ENCODE results near the gene SCD.

The SCD gene

GRCh38 chr10:100345570-100346330 is 1.3 kb upstream of the SCD start:
- Histone ChIP-seq H3K4me1 (ENCODE audit: control extremely low read depth in 1 of 4, control insufficient read depth in 4 of 4, insufficient read depth in 4 of 4, low read length in 3 of 4) (peaks cover 8 to 46% (median 26%) of the 10 kb centered on the region in 4 experiments), H3K36me3 (ENCODE audit: control insufficient read depth in 4 of 4, insufficient read depth in 4 of 4, low read length in 3 of 4) (peaks cover 4 to 30% (median 16%) of the 10 kb centered on the region in 4 experiments), H3K27me3 (replicated peaks in 2 of 5; ENCODE audit: control insufficient read depth in 4 of 5, insufficient read depth in 5 of 5, low read length in 4 of 5) (no peaks in the 10 kb centered on the region), H3K27ac (ENCODE audit: insufficient read depth in 1 of 2, low read depth in 1 of 2, low read length in 2 of 2, poor library complexity in 1 of 2, severe bottlenecking in 2 of 2) (peak overlapping the region in 1 of 2 experiments; percentile 32), H3K9me3 (ENCODE audit: control extremely low read depth in 1 of 5, control insufficient read depth in 4 of 5, insufficient read depth in 2 of 5, low read depth in 1 of 5, low read length in 4 of 5) (no peaks in the 10 kb centered on the region), H3K4me3 (ENCODE audit: control insufficient read depth in 1 of 7, extremely low read depth in 1 of 7, insufficient read depth in 4 of 7, low read depth in 2 of 7, low read length in 6 of 7) (peak overlapping the region in 6 of 7 experiments; percentile 70 to 92 (median 84))
- 64% methylated on average over 8 of the region's 9 CpGs for WGBS (ENCODE audit: insufficient coverage)
- ChIA-PET CTCF (interaction anchor here (0.8 to 16.9 kb wide), 13 partner anchors 9 to 173 kb away, joined by 3 to 247 read pairs (median 9); partner anchors contain the start of gene PKD2L1), POLR2A (interaction anchor here (2.2 to 3.0 kb wide), 2 partner anchors 25 to 28 kb away, joined by 15 to 30 read pairs; no protein-coding TSS in a partner anchor)
- DNase-seq: peak in 1 of 3 donors; percentile 15

- WGBS (ENCODE audit: insufficient coverage): 0% methylated on average over 19 of the region's 36 CpGs
- POLR2A ChIA-PET: interaction anchor here (2.2 to 3.0 kb wide), 2 partner anchors 24 to 27 kb away, joined by 15 to 30 read pairs; no protein-coding TSS in a partner anchor
Measured at GRCh38 chr10:100346351-100346764, 675 bp upstream of the SCD start.

GRCh38 chr10:100347568-100348195 is 649 bp downstream of the SCD start:
- peaks cover 4 to 49% (median 34%) of the 10 kb centered on the region in 4 experiments for H3K36me3 ChIP-seq (ENCODE audit: control insufficient read depth in 4 of 4, insufficient read depth in 4 of 4, low read length in 3 of 4)
- H3K9me3 ChIP-seq (ENCODE audit: control extremely low read depth in 1 of 5, control insufficient read depth in 4 of 5, insufficient read depth in 2 of 5, low read depth in 1 of 5, low read length in 4 of 5): no peaks in the 10 kb centered on the region
- H3K4me3 ChIP-seq (ENCODE audit: control insufficient read depth in 1 of 7, extremely low read depth in 1 of 7, insufficient read depth in 4 of 7, low read depth in 2 of 7, low read length in 6 of 7): peak overlapping the region; percentile 64 to 92 (median 80)
- peak overlapping the region in 1 of 2 experiments; percentile 69 for H3K27ac ChIP-seq (ENCODE audit: insufficient read depth in 1 of 2, low read depth in 1 of 2, low read length in 2 of 2, poor library complexity in 1 of 2, severe bottlenecking in 2 of 2)
- H3K27me3 ChIP-seq (replicated peaks in 2 of 5; ENCODE audit: control insufficient read depth in 4 of 5, insufficient read depth in 5 of 5, low read length in 4 of 5): no peaks in the 10 kb centered on the region
- 8% methylated on average over 15 of the region's 32 CpGs for WGBS (ENCODE audit: insufficient coverage)
- ChIA-PET POLR2A (interaction anchor here (2.2 to 3.0 kb wide), 2 partner anchors 23 to 26 kb away, joined by 15 to 30 read pairs; no protein-coding TSS in a partner anchor), CTCF (interaction anchor here (1.2 to 16.9 kb wide), 8 partner anchors 9 to 84 kb away, joined by 4 to 247 read pairs (median 16); partner anchors contain the start of gene PKD2L1)
- DNase-seq: no peak
- peaks cover 8 to 55% (median 26%) of the 10 kb centered on the region in 4 experiments for H3K4me1 ChIP-seq (ENCODE audit: control extremely low read depth in 1 of 4, control insufficient read depth in 4 of 4, insufficient read depth in 4 of 4, low read length in 3 of 4)

More at GRCh38 chr10:100346351-100346764, 675 bp upstream of the SCD start:
- peak; percentile 64 to 90 (median 83) for DNase-seq
- H3K4me3 ChIP-seq (ENCODE audit: control insufficient read depth in 1 of 7, extremely low read depth in 1 of 7, insufficient read depth in 4 of 7, low read depth in 2 of 7, low read length in 6 of 7): peak overlapping the region; percentile 64 to 92 (median 80)
- peaks cover 4 to 36% (median 22%) of the 10 kb centered on the region in 4 experiments for H3K36me3 ChIP-seq (ENCODE audit: control insufficient read depth in 4 of 4, insufficient read depth in 4 of 4, low read length in 3 of 4)
- H3K27me3 ChIP-seq (replicated peaks in 2 of 5; ENCODE audit: control insufficient read depth in 4 of 5, insufficient read depth in 5 of 5, low read length in 4 of 5): no peaks in the 10 kb centered on the region
- CTCF ChIA-PET: interaction anchor here (0.9 to 16.9 kb wide), 13 partner anchors 9 to 172 kb away, joined by 3 to 247 read pairs (median 9); partner anchors contain the start of gene PKD2L1
- H3K4me1 ChIP-seq (ENCODE audit: control extremely low read depth in 1 of 4, control insufficient read depth in 4 of 4, insufficient read depth in 4 of 4, low read length in 3 of 4): peaks cover 8 to 46% (median 26%) of the 10 kb centered on the region in 4 experiments
- no peaks in the 10 kb centered on the region for H3K9me3 ChIP-seq (ENCODE audit: control extremely low read depth in 1 of 5, control insufficient read depth in 4 of 5, insufficient read depth in 2 of 5, low read depth in 1 of 5, low read length in 4 of 5)
- H3K27ac ChIP-seq (ENCODE audit: insufficient read depth in 1 of 2, low read depth in 1 of 2, low read length in 2 of 2, poor library complexity in 1 of 2, severe bottlenecking in 2 of 2): peak overlapping the region in 1 of 2 experiments; percentile 69

- 93% methylated on average over 2 of the region's 3 CpGs for WGBS (ENCODE audit: insufficient coverage)
- Histone ChIP-seq H3K4me3 (ENCODE audit: control insufficient read depth in 1 of 7, extremely low read depth in 1 of 7, insufficient read depth in 4 of 7, low read depth in 2 of 7, low read length in 6 of 7) (peak overlapping the region in 6 of 7 experiments; percentile 70 to 92 (median 84)), H3K9me3 (ENCODE audit: control extremely low read depth in 1 of 5, control insufficient read depth in 4 of 5, insufficient read depth in 2 of 5, low read depth in 1 of 5, low read length in 4 of 5) (no peaks in the 10 kb centered on the region), H3K27me3 (replicated peaks in 2 of 5; ENCODE audit: control insufficient read depth in 4 of 5, insufficient read depth in 5 of 5, low read length in 4 of 5) (no peaks in the 10 kb centered on the region), H3K36me3 (ENCODE audit: control insufficient read depth in 4 of 4, insufficient read depth in 4 of 4, low read length in 3 of 4) (peaks cover 4 to 55% (median 38%) of the 10 kb centered on the region in 4 experiments), H3K27ac (ENCODE audit: insufficient read depth in 1 of 2, low read depth in 1 of 2, low read length in 2 of 2, poor library complexity in 1 of 2, severe bottlenecking in 2 of 2) (peak overlapping the region in 1 of 2 experiments; percentile 69), H3K4me1 (ENCODE audit: control extremely low read depth in 1 of 4, control insufficient read depth in 4 of 4, insufficient read depth in 4 of 4, low read length in 3 of 4) (peaks cover 8 to 55% (median 26%) of the 10 kb centered on the region in 4 experiments)
- ChIA-PET CTCF (interaction anchor here (1.0 to 16.9 kb wide), 8 partner anchors 9 to 83 kb away, joined by 3 to 247 read pairs (median 16); partner anchors contain the start of gene PKD2L1), POLR2A (interaction anchor here (0.7 to 3.0 kb wide), 3 partner anchors 25 to 162 kb away, joined by 3 to 30 read pairs (median 3); no protein-coding TSS in a partner anchor)
- DNase-seq: no peak
Measured at GRCh38 chr10:100348389-100348927, 1.4 kb downstream of the SCD start.

- CTCF ChIA-PET: interaction anchor here (1.0 to 16.9 kb wide), 7 partner anchors 10 to 83 kb away, joined by 3 to 247 read pairs (median 19); partner anchors contain the start of gene PKD2L1
- H3K9me3 ChIP-seq (ENCODE audit: control extremely low read depth in 1 of 5, control insufficient read depth in 4 of 5, insufficient read depth in 2 of 5, low read depth in 1 of 5, low read length in 4 of 5): no peaks in the 10 kb centered on the region
- peak overlapping the region in 2 of 7 experiments; percentile 13 to 89 for H3K4me3 ChIP-seq (ENCODE audit: control insufficient read depth in 1 of 7, extremely low read depth in 1 of 7, insufficient read depth in 4 of 7, low read depth in 2 of 7, low read length in 6 of 7)
- H3K36me3 ChIP-seq (ENCODE audit: control insufficient read depth in 4 of 4, insufficient read depth in 4 of 4, low read length in 3 of 4): peaks cover 4 to 61% (median 44%) of the 10 kb centered on the region in 4 experiments
- peak overlapping the region in 1 of 2 experiments; percentile 69 for H3K27ac ChIP-seq (ENCODE audit: insufficient read depth in 1 of 2, low read depth in 1 of 2, low read length in 2 of 2, poor library complexity in 1 of 2, severe bottlenecking in 2 of 2)
- no peaks in the 10 kb centered on the region for H3K27me3 ChIP-seq (replicated peaks in 2 of 5; ENCODE audit: control insufficient read depth in 4 of 5, insufficient read depth in 5 of 5, low read length in 4 of 5)
- peaks cover 8 to 55% (median 26%) of the 10 kb centered on the region in 4 experiments for H3K4me1 ChIP-seq (ENCODE audit: control extremely low read depth in 1 of 4, control insufficient read depth in 4 of 4, insufficient read depth in 4 of 4, low read length in 3 of 4)
- POLR2A ChIA-PET: interaction anchor here (0.7 to 1.2 kb wide), 4 partner anchors 12 to 163 kb away, joined by 3 read pairs; no protein-coding TSS in a partner anchor
- DNase-seq: no peak
- WGBS (ENCODE audit: insufficient coverage): 74% methylated on average over 5 of the region's 5 CpGs
Measured at GRCh38 chr10:100349087-100349486, 2.1 kb downstream of the SCD start.

GRCh38 chr10:100349672-100350071 is 2.6 kb downstream of the SCD start:
- H3K36me3 ChIP-seq (ENCODE audit: control insufficient read depth in 4 of 4, insufficient read depth in 4 of 4, low read length in 3 of 4): peaks cover 4 to 67% (median 49%) of the 10 kb centered on the region in 4 experiments
- ChIA-PET CTCF (interaction anchor here (1.0 to 16.9 kb wide), 6 partner anchors 10 to 82 kb away, joined by 3 to 247 read pairs (median 12); no protein-coding TSS in a partner anchor), POLR2A (interaction anchor here (0.7 to 1.2 kb wide), 3 partner anchors 12 to 96 kb away, joined by 3 read pairs; no protein-coding TSS in a partner anchor)
- H3K4me3 ChIP-seq (ENCODE audit: control insufficient read depth in 1 of 7, extremely low read depth in 1 of 7, insufficient read depth in 4 of 7, low read depth in 2 of 7, low read length in 6 of 7): peak overlapping the region in 1 of 7 experiments; percentile 89
- no peak overlapping the region for H3K27ac ChIP-seq (ENCODE audit: insufficient read depth in 1 of 2, low read depth in 1 of 2, low read length in 2 of 2, poor library complexity in 1 of 2, severe bottlenecking in 2 of 2)
- peaks cover 8 to 55% (median 26%) of the 10 kb centered on the region in 4 experiments for H3K4me1 ChIP-seq (ENCODE audit: control extremely low read depth in 1 of 4, control insufficient read depth in 4 of 4, insufficient read depth in 4 of 4, low read length in 3 of 4)
- no peaks in the 10 kb centered on the region for H3K9me3 ChIP-seq (ENCODE audit: control extremely low read depth in 1 of 5, control insufficient read depth in 4 of 5, insufficient read depth in 2 of 5, low read depth in 1 of 5, low read length in 4 of 5)
- DNase-seq: no peak
- H3K27me3 ChIP-seq (replicated peaks in 2 of 5; ENCODE audit: control insufficient read depth in 4 of 5, insufficient read depth in 5 of 5, low read length in 4 of 5): no peaks in the 10 kb centered on the region
- WGBS (ENCODE audit: insufficient coverage): 97% methylated on average over 3 of the region's 3 CpGs

Data from common myeloid progenitor, CD34-positive (primary cell).